Fibroblast of lung (primary cell): Measurements from ENCODE around the gene RUFY3. TPM values are rescaled to one million over a fixed set of nuclear protein-coding genes. Genes with fewer than 3 reads are reported as not detected.

Source experiments
- DNase-seq, 2 donors: peaks; one replicate each; pipeline versions ENCODE4 v3.0.0 to v3.0.0-alpha.2; 2010; ENCODE audit warnings: low read depth in 2 of 2
- H2AFZ ChIP-seq: 2 replicates; pipeline ENCODE4 v1.5.1; 2012; ENCODE audit warnings: low read length, control low read depth, inconsistent platforms
- H3K27ac ChIP-seq: 2 replicates; pipeline ENCODE4 v1.5.1; 2011; ENCODE audit warnings: low read length, control low read depth; ENCODE audit not compliant: insufficient read depth
- H3K27me3 ChIP-seq: 2 replicates; pipeline ENCODE4 v1.5.1; 2011; ENCODE audit warnings: mild to moderate bottlenecking, low read length; ENCODE audit not compliant: control insufficient read depth, insufficient read depth
- H3K36me3 ChIP-seq: 2 replicates; pipeline ENCODE4 v1.5.1; 2011; ENCODE audit warnings: low read length; ENCODE audit not compliant: control insufficient read depth, insufficient read depth
- H3K4me1 ChIP-seq: 2 replicates; pipeline ENCODE4 v1.5.1; 2011; ENCODE audit warnings: low read length; ENCODE audit not compliant: control insufficient read depth, insufficient read depth; ENCODE audit errors: extremely low read depth
- H3K4me2 ChIP-seq: 2 replicates; pipeline ENCODE4 v1.5.1; 2011; ENCODE audit warnings: low read length, control low read depth; ENCODE audit not compliant: insufficient read depth; ENCODE audit errors: extremely low read depth
- H3K4me3 ChIP-seq, 4 experiments: fragments of 200-600 bp in 1 of 4; sonication (generic) in 1 of 4; replicated peaks in 1 of 4; 2 replicates each; pipeline ENCODE4 v1.5.1; 2011 to 2016; ENCODE audit warnings: low read length in 4 of 4, low read depth in 3 of 4, mild to moderate bottlenecking in 3 of 4, control low read depth in 2 of 4, inconsistent platforms in 1 of 4, mixed read lengths in 1 of 4; ENCODE audit not compliant: insufficient read depth in 1 of 4; ENCODE audit errors: control extremely low read depth in 1 of 4
- H3K79me2 ChIP-seq: 2 replicates; pipeline ENCODE4 v1.5.1; 2012; ENCODE audit warnings: mild to moderate bottlenecking, low read length, inconsistent platforms; ENCODE audit not compliant: control insufficient read depth, insufficient read depth
- H3K9ac ChIP-seq: 2 replicates; pipeline ENCODE4 v1.5.1; 2011; ENCODE audit warnings: mild to moderate bottlenecking, low read length, control low read depth; ENCODE audit not compliant: insufficient read depth
- H3K9me3 ChIP-seq: 2 replicates; pipeline ENCODE4 v1.5.1; 2012; ENCODE audit warnings: low read depth, low read length; ENCODE audit not compliant: control insufficient read depth, insufficient read depth
- H4K20me1 ChIP-seq: 2 replicates; pipeline ENCODE4 v1.5.1; 2011; ENCODE audit warnings: low read length; ENCODE audit not compliant: control insufficient read depth, insufficient read depth; ENCODE audit errors: extremely low read depth
- CTCF ChIP-seq, 2 donors: IDR thresholded peaks in 1 of 2; conservative IDR thresholded peaks in 1 of 2; 1 replicate in 1 of 2; 2 replicates in 1 of 2; pipeline ENCODE4 v1.5.1; 2011 to 2012; ENCODE audit warnings: low read length in 2 of 2, control low read depth in 1 of 2, inconsistent platforms in 1 of 2, low read depth in 1 of 2, mild to moderate bottlenecking in 1 of 2
- EZH2 ChIP-seq: IDR thresholded peaks from 2 replicates; pipeline ENCODE4 v1.5.1; 2012; ENCODE audit warnings: low read length, control low read depth, mild to moderate bottlenecking; ENCODE audit errors: missing control alignments
- polyA plus RNA-seq, 2 donors: library from polyadenylated mRNA; depleted of rRNA in 1 of 2; stranded (reverse) in 1 of 2; unstranded in 1 of 2; fragments of >200 nt; gene quantifications; 2 replicates each; pipeline ENCODE4 v1.2.1, GENCODE V29; 2011 to 2012; ENCODE audit warnings: missing spikeins in 1 of 2
- total RNA-seq: library from RNA; depleted of rRNA; stranded (reverse); fragments of >200 nt; gene quantifications from 2 replicates; pipeline ENCODE4 v1.2.1, GENCODE V29; 2014

Gene RUFY3
- total and polyA plus RNA-seq, 2 donors (not counting 1 experiment from before 2014, with no cell fraction given) = 36.3 to 97.8 TPM

GRCh38 chr4:70815370-70815769, 93.6 kb downstream of the RUFY3 start:
- Histone ChIP-seq H3K4me1 (no peaks in the 10 kb centered on the region), H3K27me3 (no peaks in the 10 kb centered on the region), H3K9me3 (no peaks in the 10 kb centered on the region), H2AFZ (no peak overlapping the region), H4K20me1 (no peaks in the 10 kb centered on the region), H3K4me2 (no peak overlapping the region), H3K4me3 (no peak overlapping the region), H3K36me3 (no peaks in the 10 kb centered on the region), H3K27ac (no peak overlapping the region), H3K79me2 (no peaks in the 10 kb centered on the region), H3K9ac (no peak overlapping the region)
- no peak for TF ChIP-seq CTCF (conservative IDR thresholded peaks at IDR 0.05 in 1 of 2, IDR thresholded peaks at IDR 0.05 in 1 of 2; ENCODE audit: low read depth in 1 of 2, low read length in 2 of 2)
- TF ChIP-seq EZH2 = no peak
- no peak for DNase-seq

- H3K4me2 ChIP-seq = no peak overlapping the region
- H3K27me3 ChIP-seq = no peaks in the 10 kb centered on the region
- no peaks in the 10 kb centered on the region for H4K20me1 ChIP-seq
- H3K4me3 ChIP-seq = no peak overlapping the region
- H2AFZ ChIP-seq = no peak overlapping the region
- DNase-seq = no peak
- no peaks in the 10 kb centered on the region for H3K79me2 ChIP-seq
- TF ChIP-seq EZH2 = no peak
- TF ChIP-seq CTCF (conservative IDR thresholded peaks at IDR 0.05 in 1 of 2, IDR thresholded peaks at IDR 0.05 in 1 of 2; ENCODE audit: low read depth in 1 of 2, low read length in 2 of 2) = no peak
- no peaks in the 10 kb centered on the region for H3K4me1 ChIP-seq
- H3K9ac ChIP-seq = no peak overlapping the region
- no peaks in the 10 kb centered on the region for H3K36me3 ChIP-seq
- H3K27ac ChIP-seq = no peak overlapping the region
- no peaks in the 10 kb centered on the region for H3K9me3 ChIP-seq
These were observed 95.1 kb downstream of the RUFY3 start for GRCh38 chr4:70816894-70817293.

- Histone ChIP-seq H3K4me3 (no peak overlapping the region), H4K20me1 (no peaks in the 10 kb centered on the region), H3K27me3 (no peaks in the 10 kb centered on the region), H2AFZ (no peak overlapping the region), H3K36me3 (no peaks in the 10 kb centered on the region), H3K79me2 (no peaks in the 10 kb centered on the region), H3K9ac (no peak overlapping the region), H3K4me1 (no peaks in the 10 kb centered on the region), H3K9me3 (no peaks in the 10 kb centered on the region), H3K27ac (no peak overlapping the region), H3K4me2 (no peak overlapping the region)
- DNase-seq = no peak
- TF ChIP-seq EZH2 (no peak), CTCF (conservative IDR thresholded peaks at IDR 0.05 in 1 of 2, IDR thresholded peaks at IDR 0.05 in 1 of 2; ENCODE audit: low read depth in 1 of 2, low read length in 2 of 2) (no peak)
These were observed 96.5 kb downstream of the RUFY3 start for GRCh38 chr4:70818173-70818855.
